Fibroblast of villous mesenchyme (primary cell): Measurements from ENCODE around the gene ZDHHC11. TPM values are rescaled to one million over a fixed set of nuclear protein-coding genes. Genes with fewer than 3 reads are reported as not detected.
"Not testable (repeated sequence)": the region's sequence is repeated elsewhere in the genome, so short reads cannot be mapped to it uniquely, and the experiment has no call there.

Experiments
- DNase-seq: peaks from one replicate; pipeline ENCODE4 v3.0.0-alpha.2; 2010; ENCODE audit warnings: low read depth
- H3K4me3 ChIP-seq: 2 replicates; pipeline ENCODE4 v1.5.1; 2011; ENCODE audit warnings: low read depth, mild to moderate bottlenecking, low read length
- total RNA-seq: library from RNA; depleted of rRNA; stranded (reverse); fragments of >200 nt; gene quantifications from 2 replicates; pipeline ENCODE4 v1.2.3, GENCODE V29; 2012
- TF ChIP-seq, protein P1 (sequence below): IDR thresholded peaks from 2 replicates; pipeline ENCODE4 v1.5.1; 2012; ENCODE audit warnings: low read depth, mild to moderate bottlenecking, low read length; ENCODE audit not compliant: insufficient read depth

ZDHHC11 gene
- total RNA-seq, 1 donor, result 0.86 TPM

DNA sequence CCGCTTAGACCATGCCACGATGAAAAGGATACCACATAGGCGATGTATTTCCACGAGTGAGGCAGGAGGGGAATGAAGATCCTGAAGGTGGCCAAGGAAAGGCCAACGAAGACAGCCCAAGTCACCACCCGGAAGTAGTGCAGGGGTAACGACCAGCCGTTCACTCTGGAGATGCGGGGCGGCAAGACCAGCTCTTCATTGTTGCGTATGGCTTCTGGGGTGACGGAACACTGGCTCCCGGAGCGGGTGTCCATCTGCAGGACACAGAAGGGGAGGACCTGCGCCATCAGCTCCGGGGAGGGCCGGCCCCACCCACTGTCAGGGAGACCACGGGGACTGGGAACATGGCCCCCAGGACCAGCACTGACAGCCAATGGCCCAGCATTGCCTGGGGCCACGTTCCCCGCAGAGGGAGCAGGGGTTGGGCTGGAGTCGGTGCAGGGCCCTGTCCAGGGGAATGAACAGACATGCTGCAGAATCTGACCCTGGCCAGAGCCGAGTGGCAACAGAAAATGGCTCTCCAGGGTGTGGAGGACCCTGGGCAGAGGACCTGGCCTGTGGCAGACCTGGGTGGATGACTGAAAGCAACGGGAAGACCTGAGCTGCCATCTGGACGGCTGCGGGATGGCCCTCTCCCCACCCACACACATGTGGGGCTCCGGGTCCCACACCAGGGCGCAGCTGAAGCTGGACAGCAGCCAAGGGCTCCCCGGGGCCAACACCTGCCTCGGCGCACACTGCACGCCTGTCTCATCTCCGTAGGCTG lies 83.9 kb downstream of the ZDHHC11 start:
- no peak overlapping the region for H3K4me3 ChIP-seq
- no peak for DNase-seq
- TF ChIP-seq, protein P1, sequence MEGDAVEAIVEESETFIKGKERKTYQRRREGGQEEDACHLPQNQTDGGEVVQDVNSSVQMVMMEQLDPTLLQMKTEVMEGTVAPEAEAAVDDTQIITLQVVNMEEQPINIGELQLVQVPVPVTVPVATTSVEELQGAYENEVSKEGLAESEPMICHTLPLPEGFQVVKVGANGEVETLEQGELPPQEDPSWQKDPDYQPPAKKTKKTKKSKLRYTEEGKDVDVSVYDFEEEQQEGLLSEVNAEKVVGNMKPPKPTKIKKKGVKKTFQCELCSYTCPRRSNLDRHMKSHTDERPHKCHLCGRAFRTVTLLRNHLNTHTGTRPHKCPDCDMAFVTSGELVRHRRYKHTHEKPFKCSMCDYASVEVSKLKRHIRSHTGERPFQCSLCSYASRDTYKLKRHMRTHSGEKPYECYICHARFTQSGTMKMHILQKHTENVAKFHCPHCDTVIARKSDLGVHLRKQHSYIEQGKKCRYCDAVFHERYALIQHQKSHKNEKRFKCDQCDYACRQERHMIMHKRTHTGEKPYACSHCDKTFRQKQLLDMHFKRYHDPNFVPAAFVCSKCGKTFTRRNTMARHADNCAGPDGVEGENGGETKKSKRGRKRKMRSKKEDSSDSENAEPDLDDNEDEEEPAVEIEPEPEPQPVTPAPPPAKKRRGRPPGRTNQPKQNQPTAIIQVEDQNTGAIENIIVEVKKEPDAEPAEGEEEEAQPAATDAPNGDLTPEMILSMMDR, result no peak

- no peak overlapping the region for H3K4me3 ChIP-seq
- TF ChIP-seq, protein P1, result no peak
- no peak for DNase-seq
Observed at GRCh38 chr5:765948-766631, 84.7 kb downstream of the ZDHHC11 start.

GRCh38 chr5:763998-764781 lies 86.6 kb downstream of the ZDHHC11 start:
- TF ChIP-seq, protein P1, result no peak
- H3K4me3 ChIP-seq, result no peak overlapping the region
- no peak for DNase-seq

- no peak overlapping the region for H3K4me3 ChIP-seq
- no peak for DNase-seq
- TF ChIP-seq, protein P1, result no peak
Observed at GRCh38 chr5:763397-763796, 87.4 kb downstream of the ZDHHC11 start.

- DNase-seq, result not testable (repeated sequence)
Observed at GRCh38 chr5:762996-763395, 87.8 kb downstream of the ZDHHC11 start.

DNA sequence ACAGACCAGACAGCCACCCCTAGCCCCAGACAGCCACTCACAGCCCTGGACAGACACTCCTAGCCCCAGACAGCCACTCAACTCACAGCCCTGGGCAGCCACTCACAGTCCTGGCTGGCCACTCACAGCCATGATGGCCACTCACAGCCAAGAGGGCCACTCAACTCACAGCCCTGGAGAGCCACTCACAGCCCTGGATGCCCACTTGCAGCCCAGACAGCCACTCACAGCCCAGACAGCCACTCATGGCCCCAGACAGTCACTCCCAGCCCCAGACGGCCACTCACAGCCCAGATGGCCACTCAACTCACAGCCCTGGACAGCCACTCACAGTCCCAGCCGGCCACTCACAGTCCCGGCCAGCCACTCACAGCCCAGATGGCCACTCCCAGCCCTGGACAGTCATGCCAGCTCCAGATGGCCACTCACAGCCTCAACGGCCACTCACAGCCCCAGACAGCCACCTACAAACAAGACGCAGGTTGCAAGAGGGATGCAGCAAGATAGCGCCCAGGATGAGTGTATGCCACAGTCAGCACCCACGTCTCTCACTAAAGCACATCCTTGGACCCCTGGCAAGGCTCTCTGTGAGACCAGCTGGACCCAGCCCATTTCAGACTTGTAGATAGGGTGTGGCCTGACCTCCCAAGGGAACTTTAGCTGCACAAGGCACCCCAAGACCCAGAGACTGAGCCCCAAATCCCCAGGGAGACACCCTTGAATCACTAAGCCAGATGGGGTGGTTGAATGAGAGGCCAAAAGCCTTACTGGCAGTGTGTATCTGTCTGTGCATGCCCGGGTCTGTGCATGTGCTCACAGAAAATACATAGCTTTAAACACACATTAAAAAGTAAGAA lies 88.7 kb downstream of the ZDHHC11 start:
- DNase-seq, result no peak
- TF ChIP-seq, protein P1, result no peak

More at GRCh38 chr5:762996-763395, 87.8 kb downstream of the ZDHHC11 start:
- not testable (repeated sequence) for H3K4me3 ChIP-seq

More for the DNA sequence above, 88.7 kb downstream of the ZDHHC11 start:
- no peak overlapping the region for H3K4me3 ChIP-seq
